GM06990 (cell line): ENCODE measurements around the gene PTPRO.

ENCODE experiments used
- DNase-seq: peaks from one replicate; pipeline ENCODE4 v3.0.0-alpha.2; 2011; ENCODE audit not compliant: insufficient read length; ENCODE audit errors: extremely low read depth
- H3K27me3 ChIP-seq: replicated peaks from 2 replicates; pipeline ENCODE4 v1.6.0; 2011; ENCODE audit warnings: low read length; ENCODE audit not compliant: control insufficient read depth, insufficient read depth
- H3K36me3 ChIP-seq: 2 replicates; pipeline ENCODE4 v1.5.1; 2011; ENCODE audit warnings: low read length; ENCODE audit not compliant: control insufficient read depth, insufficient read depth
- H3K4me3 ChIP-seq: replicated peaks from 2 replicates; pipeline ENCODE4 v1.5.1; 2011; ENCODE audit warnings: low read depth, mild to moderate bottlenecking, control low read depth, low read length
- CTCF ChIP-seq: IDR thresholded peaks from 2 replicates; pipeline ENCODE4 v1.5.1; 2011; ENCODE audit warnings: low read length, control low read depth, mild to moderate bottlenecking, inconsistent platforms; ENCODE audit not compliant: insufficient read depth, poor library complexity, severe bottlenecking

The PTPRO gene

DNA sequence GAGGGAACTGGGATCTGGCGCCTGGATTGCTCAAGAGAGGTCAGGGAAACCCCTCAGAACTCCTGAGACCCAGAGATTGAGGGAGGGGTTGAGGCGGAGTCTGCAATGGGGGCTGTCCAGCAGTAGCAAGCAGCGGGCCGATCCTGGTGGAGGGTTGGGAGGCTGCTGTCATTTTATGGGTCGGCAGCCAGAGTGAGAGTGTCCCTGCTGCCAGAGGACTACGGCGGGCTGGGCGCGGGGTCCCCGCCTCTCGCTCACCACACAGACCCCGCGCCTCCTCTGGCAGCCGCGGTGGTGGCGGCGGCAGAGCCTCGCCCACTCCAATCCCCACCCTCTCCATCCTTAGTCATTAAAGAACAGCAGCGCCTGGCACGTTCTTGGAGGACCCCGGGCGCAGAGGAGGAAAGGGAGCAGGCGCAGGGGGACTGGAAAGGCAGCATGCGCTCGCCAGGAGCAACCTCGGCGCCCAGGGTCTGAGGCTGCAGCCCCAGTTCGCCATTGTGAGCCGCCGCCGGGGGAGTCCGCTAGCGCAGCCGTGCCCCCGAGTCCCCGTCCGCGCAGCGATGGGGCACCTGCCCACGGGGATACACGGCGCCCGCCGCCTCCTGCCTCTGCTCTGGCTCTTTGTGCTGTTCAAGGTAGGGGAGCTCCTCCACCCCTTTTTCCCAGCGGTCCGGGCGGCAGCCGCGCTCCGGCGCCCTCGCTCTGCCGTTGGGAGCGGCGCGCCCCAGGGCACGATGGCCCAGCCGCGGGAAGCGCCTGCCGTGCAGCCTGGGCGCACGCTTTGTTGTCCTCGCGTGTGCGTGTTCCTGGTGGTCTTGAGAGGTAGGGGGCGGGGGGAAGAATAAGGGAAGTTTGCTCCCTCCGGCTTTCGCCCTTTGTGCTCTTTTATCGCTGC, at the start of gene PTPRO:
Gene PTPRO (plus strand): TSS at position 345 of the 898 bp plus-strand sequence.
- DNase-seq, result peak; percentile 5
- H3K36me3 ChIP-seq, result no peaks in the 10 kb centered on the region
- TF ChIP-seq CTCF, result no peak
- no peak within 1 kb of the TSS for H3K4me3 ChIP-seq
- no peaks in the 10 kb centered on the region; the same call in none of the 2 replicates for H3K27me3 ChIP-seq

DNA sequence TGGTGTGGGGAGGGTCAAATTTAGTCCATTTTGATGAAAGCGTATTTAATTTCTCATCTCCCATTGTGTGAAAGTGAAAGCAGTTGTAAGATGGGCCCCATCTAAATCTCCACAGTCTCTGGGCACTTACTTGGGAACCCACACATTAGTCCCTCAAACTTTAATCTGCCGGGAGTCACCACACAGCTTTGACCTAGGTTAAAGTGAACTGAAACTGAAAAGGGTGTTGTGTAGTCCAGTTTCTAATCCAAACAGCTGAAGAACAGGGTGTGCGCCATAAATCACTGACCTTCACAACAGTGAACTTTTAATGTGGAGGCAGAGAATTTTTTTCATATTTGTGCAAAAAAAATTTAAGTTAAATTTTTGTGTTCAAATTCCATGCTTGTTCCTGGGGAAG, 48.4 kb upstream of the PTPRO start:
- no peak for TF ChIP-seq CTCF
- no peak overlapping the region for H3K4me3 ChIP-seq
- DNase-seq, result no peak
- H3K27me3 ChIP-seq, result no peaks in the 10 kb centered on the region
- no peaks in the 10 kb centered on the region for H3K36me3 ChIP-seq

GRCh38 chr12:15274561-15274967, 47.7 kb upstream of the PTPRO start:
- no peak overlapping the region for H3K4me3 ChIP-seq
- TF ChIP-seq CTCF, result no peak
- no peaks in the 10 kb centered on the region for H3K36me3 ChIP-seq
- no peak for DNase-seq
- H3K27me3 ChIP-seq, result no peaks in the 10 kb centered on the region

DNA sequence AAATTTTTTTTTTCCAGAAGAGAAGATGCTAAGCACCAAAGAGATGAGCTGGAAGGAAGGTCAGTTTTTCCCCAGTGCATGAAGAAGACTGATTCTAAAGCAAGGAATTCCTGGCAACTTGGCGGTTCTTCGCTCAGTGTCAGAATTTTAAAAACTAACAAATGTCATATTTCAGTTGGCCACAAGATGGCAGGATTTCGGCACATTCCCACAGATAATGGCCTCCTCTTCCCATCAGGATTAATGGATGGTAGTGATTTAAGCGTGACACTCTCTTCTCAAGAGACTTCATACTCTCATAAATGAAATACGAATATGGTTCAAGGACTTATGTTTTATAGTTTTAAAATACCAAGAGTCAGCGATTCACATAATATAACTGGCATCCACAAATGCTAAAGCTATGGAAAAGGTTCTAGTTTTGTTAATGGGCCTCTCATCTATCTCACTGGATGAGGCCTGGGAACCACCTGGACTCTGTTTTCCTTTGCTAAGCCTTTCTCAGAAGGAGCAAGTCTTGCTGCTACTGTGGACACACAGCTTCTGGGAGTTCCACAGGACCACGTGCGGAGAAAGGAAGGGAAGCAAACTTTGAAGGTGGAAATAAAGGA, 46.1 kb upstream of the PTPRO start:
- Histone ChIP-seq H3K27me3 (no peaks in the 10 kb centered on the region), H3K4me3 (no peak overlapping the region), H3K36me3 (no peaks in the 10 kb centered on the region)
- peak; percentile 42 for TF ChIP-seq CTCF
- no peak for DNase-seq

DNA sequence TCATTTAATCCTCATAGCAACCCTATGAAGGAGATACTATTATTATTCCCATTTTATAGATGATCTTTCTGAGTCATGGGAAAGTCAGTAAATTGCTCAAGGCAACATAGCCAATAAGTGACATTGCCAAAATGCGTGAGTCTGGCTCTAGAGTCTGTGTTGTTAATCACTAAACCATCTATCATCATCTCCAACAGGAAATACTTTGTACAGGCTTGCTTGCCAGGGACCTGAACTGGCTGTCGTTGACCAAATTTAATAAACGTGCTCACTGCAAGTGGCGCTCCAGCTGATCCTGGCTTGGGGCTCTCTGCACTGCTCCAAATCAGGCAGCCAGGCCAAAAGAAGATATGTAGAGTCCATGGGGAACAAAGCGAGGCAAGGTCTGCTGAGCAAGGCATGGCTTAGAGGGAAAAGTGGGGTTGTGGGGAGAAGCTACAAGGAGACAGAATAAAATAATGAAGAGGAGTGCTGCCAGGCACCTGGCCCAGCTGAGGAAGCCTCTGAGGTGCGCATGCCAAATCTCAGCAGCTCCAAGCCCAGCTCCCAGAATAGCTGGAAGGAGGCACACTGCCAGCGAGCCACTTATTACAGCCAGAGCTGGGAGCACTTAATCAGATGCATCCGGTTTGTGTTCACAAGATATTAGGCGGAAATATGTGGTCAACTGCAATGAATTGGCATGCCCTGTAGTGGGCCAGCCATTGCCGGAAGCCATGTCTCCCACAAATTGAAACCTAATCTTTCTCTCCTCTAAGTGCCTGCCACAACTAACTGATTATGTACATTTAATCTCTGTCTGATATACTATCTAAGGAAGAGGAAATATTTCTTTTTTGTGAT, 43.3 kb upstream of the PTPRO start:
- no peak overlapping the region for H3K4me3 ChIP-seq
- H3K27me3 ChIP-seq, result no peaks in the 10 kb centered on the region
- H3K36me3 ChIP-seq, result no peaks in the 10 kb centered on the region
- DNase-seq, result no peak
- no peak for TF ChIP-seq CTCF
